NCI-H460 (cell line): Measurements from ENCODE around the gene RNF128. TPM values are rescaled to one million over a fixed set of nuclear protein-coding genes. Genes with fewer than 3 reads are reported as not detected.
"Not testable (repeated sequence)": the region's sequence is repeated elsewhere in the genome, so short reads cannot be mapped to it uniquely, and the experiment has no call there.

Experiments
- DNase-seq: peaks from one replicate; pipeline ENCODE4 v3.0.0-alpha.2; 2016; ENCODE audit warnings: low read depth; ENCODE audit errors: extremely low read depth
- total RNA-seq: library from RNA; depleted of rRNA; stranded (reverse); fragments of >200 nt; shearing (Covaris generic); gene quantifications from 2 replicates; pipeline ENCODE4 v1.2.3, GENCODE V29; 2014; rRNA removed

Gene RNF128
- total RNA-seq, 1 experiment from 2014 or later: not detected

- DNase-seq: no peak
Measured at GRCh38 chrX:106742193-106742592, 15.7 kb downstream of the RNF128 start.

- DNase-seq: no peak
Measured at GRCh38 chrX:106742805-106743204, 16.3 kb downstream of the RNF128 start.

- no peak for DNase-seq
Measured at GRCh38 chrX:106748377-106748776, 21.9 kb downstream of the RNF128 start.

DNA sequence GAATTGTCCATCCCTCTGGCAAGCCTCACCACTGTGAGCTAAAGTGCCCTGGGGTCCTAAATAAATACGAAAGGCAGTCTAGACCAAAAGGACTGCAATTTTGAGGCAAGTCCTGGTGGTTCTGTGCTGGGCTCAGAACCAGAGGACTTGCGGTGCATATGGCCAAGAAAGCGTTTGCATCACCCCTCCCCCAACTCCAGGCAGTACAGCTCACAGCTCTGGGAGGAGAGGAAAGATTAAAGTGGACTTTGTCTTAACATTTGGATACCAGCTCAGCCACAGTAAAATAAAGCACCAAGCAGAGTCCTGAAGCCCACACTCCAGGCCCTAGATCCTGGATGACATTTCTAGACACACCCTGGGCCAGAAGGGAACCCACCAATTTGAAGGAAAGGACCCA, 24.9 kb downstream of the RNF128 start:
- no peak for DNase-seq

DNA sequence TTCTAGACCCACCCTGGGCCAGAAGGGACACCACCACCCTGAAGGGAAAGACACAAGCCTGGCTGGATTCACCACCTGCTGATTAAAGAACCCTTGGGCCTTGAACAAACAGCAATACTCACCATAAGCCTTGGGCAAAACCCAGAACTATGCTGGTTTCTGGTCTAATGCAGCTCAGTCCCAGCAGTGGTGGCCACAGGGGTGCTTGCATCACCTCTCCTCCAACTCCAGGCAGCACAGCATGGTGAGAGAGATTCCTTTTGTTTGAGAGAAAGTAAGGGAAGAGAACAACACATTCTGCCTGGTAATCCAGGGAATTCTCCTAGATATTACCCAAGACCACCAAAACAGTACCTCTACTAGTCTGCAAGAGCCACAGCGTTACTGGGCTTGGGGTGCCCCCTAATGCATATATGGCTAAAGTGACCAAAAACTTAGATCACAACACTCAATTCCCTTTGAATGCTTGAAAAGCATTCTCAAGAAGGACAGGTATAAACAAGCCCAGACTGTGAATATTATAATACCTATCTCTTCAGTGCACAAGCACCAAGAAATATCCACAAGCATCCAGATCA, 25.7 kb downstream of the RNF128 start:
- no peak for DNase-seq

DNA sequence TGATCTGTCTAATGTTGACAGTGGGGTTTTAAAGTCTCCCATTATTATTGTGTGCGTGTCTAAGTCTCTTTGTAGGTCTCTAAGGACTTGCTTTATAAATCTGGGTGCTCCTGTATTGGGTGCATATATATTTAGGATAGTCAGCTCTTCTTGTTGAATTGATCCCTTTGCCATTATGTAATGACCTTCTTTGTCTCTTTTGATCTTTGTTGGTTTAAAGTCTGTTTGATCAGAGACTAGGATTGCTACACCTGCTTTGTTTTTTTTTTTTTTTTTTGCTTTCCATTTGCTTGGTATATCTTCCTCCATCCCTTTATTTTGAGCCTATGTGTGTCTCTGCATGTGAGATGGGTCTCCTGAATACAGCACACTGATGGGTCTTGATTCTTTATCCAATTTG, 42.8 kb downstream of the RNF128 start:
- not testable (repeated sequence) for DNase-seq

GRCh38 chrX:106774981-106775380, 48.5 kb downstream of the RNF128 start:
- no peak for DNase-seq

DNA sequence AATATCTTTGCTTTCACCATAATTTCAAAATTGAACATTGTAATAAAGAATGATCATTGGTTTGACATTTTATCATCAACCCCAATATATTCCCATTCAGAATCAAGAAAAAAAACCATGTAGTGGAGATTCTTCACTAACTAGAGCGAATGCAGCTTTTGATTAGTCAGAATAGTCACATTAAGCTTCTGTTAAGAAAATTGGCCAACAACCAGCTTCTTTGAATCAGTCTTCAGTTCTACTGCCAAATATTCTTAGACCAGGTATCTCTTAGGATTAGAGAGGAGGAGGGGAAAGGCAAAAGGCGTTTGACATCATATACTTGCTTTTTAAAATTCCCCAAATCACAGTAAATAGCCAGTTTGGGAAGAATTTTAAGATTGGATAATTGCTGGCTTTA, 53.8 kb downstream of the RNF128 start:
- DNase-seq: no peak

GRCh38 chrX:106780664-106781377, 54.3 kb downstream of the RNF128 start:
- DNase-seq: no peak

- no peak for DNase-seq
Measured at GRCh38 chrX:106783716-106784115, 57.2 kb downstream of the RNF128 start.

DNA sequence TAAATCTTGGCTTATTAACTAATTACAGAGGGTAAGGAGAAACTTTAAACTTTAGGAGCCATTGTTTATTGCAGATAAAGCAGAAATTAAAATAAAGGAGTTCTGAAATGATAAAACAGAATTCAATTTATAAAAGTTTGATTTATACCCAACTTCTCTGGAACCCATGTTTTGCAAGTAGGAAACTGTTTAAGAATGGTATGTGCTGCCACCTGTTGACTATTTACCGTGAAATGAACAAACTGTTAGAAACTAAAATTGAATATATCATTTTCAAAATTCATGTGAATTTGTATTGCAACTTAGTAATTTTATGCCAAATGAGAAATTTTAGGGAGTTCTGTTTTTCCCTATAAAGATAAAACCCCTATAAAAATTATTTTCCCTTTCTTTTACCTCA, 65.0 kb downstream of the RNF128 start:
- DNase-seq: peak; percentile 2

- no peak for DNase-seq
Measured at GRCh38 chrX:106802063-106802387, 75.5 kb downstream of the RNF128 start.

GRCh38 chrX:106802388-106803275, 76.1 kb downstream of the RNF128 start, which contains the start of gene TBC1D8B:
TBC1D8B (plus strand) TSS chrX:106802673; CDS start chrX:106802854, 181 bp downstream.
- DNase-seq: peak; percentile 92

- no peak for DNase-seq
Measured at GRCh38 chrX:106811131-106811910, 84.8 kb downstream of the RNF128 start.

- DNase-seq: not testable (repeated sequence)
Measured at GRCh38 chrX:106812930-106813329, 86.4 kb downstream of the RNF128 start.

GRCh38 chrX:106814093-106814492, 87.6 kb downstream of the RNF128 start:
- DNase-seq: not testable (repeated sequence)

Other genes with a start within 250 kb of the RNF128 start
- gene RADX, start 114.7 kb upstream of the RNF128 start, total RNA-seq: 7.7 and 9.0 TPM in 2 replicates
- 3.0 and 3.6 TPM in 2 replicates for gene TBC1D8B, start 76.0 kb downstream of the RNF128 start, total RNA-seq
- not detected in 2 replicates for gene RIPPLY1, start 176.6 kb downstream of the RNF128 start, total RNA-seq
- not detected in 2 replicates for gene CLDN2, start 193.7 kb downstream of the RNF128 start, total RNA-seq